BJ (cell line): ENCODE results near the gene KRTAP10-4. TPM values are rescaled to one million over a fixed set of nuclear protein-coding genes. Genes with fewer than 3 reads are reported as not detected.

Source experiments
- CTCF ChIA-PET: fragments of 350-600 bp; formaldehyde crosslinking; extraction: SDS; loops from one replicate; lab custom pipeline; 2021; ENCODE audit warnings: antibody characterized with exemption, inconsistent platforms; lab: Yijun Ruan, JAX
- POLR2A ChIA-PET: fragments of 300-600 bp; sonication (Branson Sonifier 250); formaldehyde crosslinking; extraction: SDS; loops from one replicate; lab custom pipeline; 2021; ENCODE audit warnings: antibody characterized with exemption; lab: Charles Lee
- DNase-seq: peaks from one replicate; pipeline ENCODE4 v3.0.0-alpha.2; 2011; ENCODE audit warnings: low read depth
- H3K27me3 ChIP-seq: 2 replicates; pipeline ENCODE4 v1.6.0; 2011; ENCODE audit warnings: low read length; ENCODE audit not compliant: control insufficient read depth, insufficient read depth
- H3K36me3 ChIP-seq: 2 replicates; pipeline ENCODE4 v1.5.1; 2011; ENCODE audit warnings: low read length; ENCODE audit not compliant: control insufficient read depth, insufficient read depth
- H3K4me3 ChIP-seq: 2 replicates; pipeline ENCODE4 v1.5.1; 2011; ENCODE audit warnings: low read depth, mild to moderate bottlenecking, control low read depth, low read length
- CTCF ChIP-seq: IDR thresholded peaks from 2 replicates; pipeline ENCODE4 v1.5.1; 2011; ENCODE audit warnings: low read depth, mild to moderate bottlenecking, control low read depth, inconsistent platforms, low read length, moderate library complexity; ENCODE audit not compliant: insufficient read depth
- polyA plus RNA-seq: library from polyadenylated mRNA; depleted of rRNA; stranded (reverse); fragments of >200 nt; gene quantifications from 2 replicates; pipeline ENCODE4 v1.2.3, GENCODE V29; 2011

KRTAP10-4 gene
- polyA plus RNA-seq, 1 experiment = not detected

GRCh38 chr21:44611551-44611950 lies 38.0 kb downstream of the KRTAP10-4 start:
- no peaks in the 10 kb centered on the region for H3K27me3 ChIP-seq
- H3K4me3 ChIP-seq = no peak overlapping the region
- CTCF ChIA-PET = no interaction called here
- no peak for TF ChIP-seq CTCF
- POLR2A ChIA-PET = no interaction called here
- no peak for DNase-seq
- H3K36me3 ChIP-seq = no peaks in the 10 kb centered on the region

GRCh38 chr21:44612029-44612486 lies 38.5 kb downstream of the KRTAP10-4 start, which contains the start of gene KRTAP10-8:
TSS of gene KRTAP10-8 (plus strand) at chr21:44612079. CDS start at chr21:44612101, 22 bp downstream.
- DNase-seq = no peak
- POLR2A ChIA-PET = no interaction called here
- Histone ChIP-seq H3K36me3 (no peaks in the 10 kb centered on the region), H3K4me3 (no peak within 1 kb of the TSS), H3K27me3 (no peaks in the 10 kb centered on the region)
- TF ChIP-seq CTCF = no peak
- CTCF ChIA-PET = no interaction called here

- TF ChIP-seq CTCF = no peak
- DNase-seq = no peak
- H3K4me3 ChIP-seq = no peak overlapping the region
- POLR2A ChIA-PET = no interaction called here
- no peaks in the 10 kb centered on the region for H3K27me3 ChIP-seq
- CTCF ChIA-PET = no interaction called here
- H3K36me3 ChIP-seq = no peaks in the 10 kb centered on the region
Measured at GRCh38 chr21:44612669-44613229, 39.2 kb downstream of the KRTAP10-4 start.

GRCh38 chr21:44613386-44614155 lies 40.0 kb downstream of the KRTAP10-4 start:
- ChIA-PET POLR2A (no interaction called here), CTCF (no interaction called here)
- DNase-seq = no peak
- Histone ChIP-seq H3K27me3 (no peaks in the 10 kb centered on the region), H3K4me3 (no peak overlapping the region), H3K36me3 (no peaks in the 10 kb centered on the region)
- no peak for TF ChIP-seq CTCF

GRCh38 chr21:44614161-44614631 lies 40.7 kb downstream of the KRTAP10-4 start:
- H3K27me3 ChIP-seq = no peaks in the 10 kb centered on the region
- ChIA-PET CTCF (no interaction called here), POLR2A (no interaction called here)
- no peak for DNase-seq
- no peak for TF ChIP-seq CTCF
- no peak overlapping the region for H3K4me3 ChIP-seq
- H3K36me3 ChIP-seq = no peaks in the 10 kb centered on the region
